Activated CD8-positive, alpha-beta T cell treated with anti-CD3 and anti-CD28 coated beads, Interleukin-2, amount 10 ng/mL, durations not matched to agents 7 days and 5 days (primary cell): ENCODE results near the gene ANKRD16. TPM values are rescaled to one million over a fixed set of nuclear protein-coding genes. Genes with fewer than 3 reads are reported as not detected.
"Not testable (repeated sequence)": the region's sequence is repeated elsewhere in the genome, so short reads cannot be mapped to it uniquely, and the experiment has no call there.

Experiments
- ATAC-seq: fragments of 150-1000 bp; cut with Tn5 transposase; one replicate; pipeline ENCODE4 v1.10.0; 2021; ENCODE audit warnings: moderate library complexity
- CTCF ChIA-PET: fragments of 350-600 bp; sonication (Branson Sonifier 250); formaldehyde crosslinking; loops from one replicate; lab custom pipeline; 2021; ENCODE audit warnings: antibody characterized with exemption; lab: Charles Lee
- POLR2A ChIA-PET: fragments of 350-600 bp; sonication (Branson Sonifier 250); formaldehyde crosslinking; loops from one replicate; lab custom pipeline; 2021; ENCODE audit warnings: antibody characterized with exemption; lab: Charles Lee
- DNase-seq: peaks from one replicate; pipeline ENCODE4 v3.0.0-alpha.2; 2020
- H3K27ac Mint-ChIP-seq: one replicate; pipeline ENCODE4 v1.8.0; 2021; ENCODE audit warnings: mild to moderate bottlenecking, mixed read lengths
- H3K27me3 Mint-ChIP-seq: one replicate; pipeline ENCODE4 v1.8.0; 2021; ENCODE audit warnings: low read depth, mixed read lengths
- H3K36me3 Mint-ChIP-seq: one replicate; pipeline ENCODE4 v1.8.0; 2021; ENCODE audit warnings: low read depth, mixed read lengths
- H3K4me1 Mint-ChIP-seq: one replicate; pipeline ENCODE4 v1.8.0; 2021; ENCODE audit warnings: low read depth, mixed read lengths
- H3K4me3 Mint-ChIP-seq: one replicate; pipeline ENCODE4 v1.8.0; 2021; ENCODE audit warnings: mild to moderate bottlenecking, mixed read lengths
- H3K9me3 Mint-ChIP-seq: one replicate; pipeline ENCODE4 v1.8.0; 2022; ENCODE audit warnings: mixed read lengths; ENCODE audit not compliant: insufficient read depth
- total RNA-seq, 2 experiments: library from RNA; stranded (reverse); gene quantifications; one replicate each; pipeline ENCODE4 v1.2.3, GENCODE V29; 2021

Gene ANKRD16
- total RNA-seq, 2 experiments from 2014 or later = 5.2 to 5.7 TPM

DNA sequence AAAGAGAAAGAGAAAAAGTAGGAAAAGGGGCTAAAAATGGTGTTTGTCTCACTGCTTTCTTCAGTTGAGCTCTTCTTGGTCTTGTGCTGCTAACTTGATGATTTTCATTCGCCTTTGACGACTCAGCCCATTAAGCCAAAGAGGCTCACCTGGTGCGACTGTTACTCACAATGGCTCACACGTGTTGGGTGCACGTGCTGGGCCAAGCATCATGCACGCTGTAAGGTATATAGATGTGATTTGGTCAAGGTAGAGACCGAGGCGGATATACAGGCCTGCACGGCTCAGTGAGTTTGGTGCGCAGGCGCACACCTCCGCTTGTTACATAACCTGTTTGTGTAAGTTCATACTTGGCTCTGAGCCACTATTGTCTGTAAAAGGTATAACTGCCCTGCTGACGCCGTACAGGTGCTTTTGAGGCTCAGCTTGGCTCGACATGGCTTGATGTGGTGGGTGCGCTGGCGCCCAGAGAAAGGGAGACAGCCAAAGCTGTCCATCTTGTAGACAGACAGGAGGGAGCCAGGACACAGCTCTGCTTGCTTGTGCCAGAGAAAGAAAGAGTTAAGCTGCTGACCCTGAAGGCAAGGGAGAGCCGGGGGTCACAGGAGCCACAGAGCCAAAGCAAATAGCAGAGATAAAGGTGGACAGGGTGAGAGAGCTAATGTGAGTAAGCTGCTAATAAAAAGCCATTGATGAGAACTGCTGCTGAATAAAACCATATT is 33.6 kb downstream of the ANKRD16 start:
- ATAC-seq (no peak), DNase-seq (no peak)
- Mint-ChIP-seq H3K36me3 (no peaks in the 10 kb centered on the region), H3K9me3 (no peaks in the 10 kb centered on the region), H3K27me3 (peaks cover 1% of the 10 kb centered on the region), H3K4me3 (no peak overlapping the region), H3K4me1 (no peaks in the 10 kb centered on the region), H3K27ac (no peak overlapping the region)
- CTCF ChIA-PET = no interaction called here
- POLR2A ChIA-PET = interaction anchor here (0.7 kb wide), 1 partner anchor 7 kb away, joined by 3 read pairs; no protein-coding TSS in a partner anchor

DNA sequence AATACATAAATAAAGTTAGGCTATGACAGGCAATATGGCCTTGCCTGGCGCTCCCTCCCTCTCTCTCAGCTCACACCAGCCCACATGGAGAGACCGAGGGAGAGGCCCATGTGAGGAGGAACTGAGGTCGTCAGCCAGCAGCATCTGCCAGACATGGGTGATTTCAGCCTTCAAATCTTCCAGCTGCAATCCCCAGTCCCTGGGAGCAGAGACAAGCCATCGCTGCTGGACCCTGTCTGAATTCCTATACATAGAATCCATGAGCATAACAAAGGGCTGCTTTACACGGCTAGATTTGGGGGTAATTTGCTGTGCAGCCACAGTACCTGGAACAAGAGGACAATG is 35.6 kb downstream of the ANKRD16 start:
- no peak for ATAC-seq
- H3K27ac Mint-ChIP-seq = no peak overlapping the region
- no peaks in the 10 kb centered on the region for H3K4me1 Mint-ChIP-seq
- POLR2A ChIA-PET = no interaction called here
- no peak for DNase-seq
- no peaks in the 10 kb centered on the region for H3K9me3 Mint-ChIP-seq
- no peaks in the 10 kb centered on the region for H3K36me3 Mint-ChIP-seq
- H3K27me3 Mint-ChIP-seq = peaks cover 1% of the 10 kb centered on the region
- CTCF ChIA-PET = no interaction called here
- no peak overlapping the region for H3K4me3 Mint-ChIP-seq

DNA sequence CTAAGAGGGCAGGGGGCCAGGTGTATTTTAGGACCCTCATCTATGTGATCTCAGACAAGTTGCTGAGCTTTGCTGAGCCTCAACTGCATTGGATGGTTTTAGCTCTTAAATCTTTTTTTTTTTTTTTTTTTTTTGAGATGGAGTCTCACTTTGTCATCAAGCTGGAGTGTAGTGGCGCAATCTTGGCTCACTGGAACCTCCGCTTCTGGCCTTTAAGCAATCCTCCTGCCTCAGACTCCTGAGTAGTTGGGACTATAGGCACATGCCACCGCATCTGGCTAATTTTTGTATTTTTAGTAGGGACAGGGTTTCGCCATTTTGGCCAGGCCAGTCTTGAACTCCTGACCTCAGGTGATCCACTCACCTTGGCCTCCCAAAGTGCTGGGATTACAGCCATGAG is 43.0 kb downstream of the ANKRD16 start:
- H3K27me3 Mint-ChIP-seq, H3K4me1 Mint-ChIP-seq, CTCF ChIA-PET, H3K4me3 Mint-ChIP-seq, H3K9me3 Mint-ChIP-seq, ATAC-seq, DNase-seq, H3K36me3 Mint-ChIP-seq, H3K27ac Mint-ChIP-seq, POLR2A ChIA-PET: not testable (repeated sequence)

DNA sequence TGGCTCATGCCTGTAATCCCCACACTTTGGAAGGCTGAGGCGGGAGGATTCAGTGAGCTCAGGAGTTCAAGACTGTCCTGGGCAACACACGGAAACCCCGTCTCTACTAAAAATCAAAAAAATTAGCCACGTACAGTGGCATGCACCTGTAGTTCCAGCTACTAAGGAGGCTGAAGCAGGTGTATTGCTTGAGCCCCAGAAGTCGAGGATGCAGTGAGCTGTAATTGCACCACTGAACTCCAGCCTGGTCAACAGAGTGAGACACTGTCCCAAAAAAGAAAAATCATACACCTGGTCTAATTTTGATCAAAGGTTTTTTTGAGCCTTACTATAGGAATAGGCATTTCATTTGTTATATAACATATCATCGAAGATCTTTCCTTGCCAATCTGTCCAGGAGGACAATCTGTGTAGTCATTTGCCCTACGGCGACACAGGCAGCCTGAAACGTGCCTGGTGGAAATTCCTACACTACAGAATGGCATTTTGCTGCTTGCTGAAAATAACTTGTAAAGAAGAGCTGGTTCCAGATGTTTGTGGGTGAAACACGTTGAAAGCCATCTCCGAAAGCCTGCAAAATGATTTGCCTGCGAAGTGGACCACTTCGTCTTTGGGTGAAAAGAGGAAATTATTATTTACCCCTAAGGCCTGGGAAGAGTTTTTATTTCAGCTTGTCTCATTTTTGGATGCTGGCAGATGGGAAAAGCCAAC is 45.2 kb downstream of the ANKRD16 start:
- no peak for DNase-seq
- Mint-ChIP-seq H3K4me1 (peaks cover 8% of the 10 kb centered on the region), H3K9me3 (no peaks in the 10 kb centered on the region), H3K36me3 (no peaks in the 10 kb centered on the region), H3K4me3 (no peak overlapping the region), H3K27me3 (peaks cover 5% of the 10 kb centered on the region), H3K27ac (no peak overlapping the region)
- ATAC-seq = no peak
- POLR2A ChIA-PET = interaction anchor here (0.6 to 0.9 kb wide), 2 partner anchors 31 to 1597 kb away, joined by 3 read pairs; partner anchors contain the start of gene GDI2
- CTCF ChIA-PET = interaction anchor here (0.8 to 1.1 kb wide), 3 partner anchors 16 to 557 kb away, joined by 3 to 4 read pairs (median 3); no protein-coding TSS in a partner anchor

DNA sequence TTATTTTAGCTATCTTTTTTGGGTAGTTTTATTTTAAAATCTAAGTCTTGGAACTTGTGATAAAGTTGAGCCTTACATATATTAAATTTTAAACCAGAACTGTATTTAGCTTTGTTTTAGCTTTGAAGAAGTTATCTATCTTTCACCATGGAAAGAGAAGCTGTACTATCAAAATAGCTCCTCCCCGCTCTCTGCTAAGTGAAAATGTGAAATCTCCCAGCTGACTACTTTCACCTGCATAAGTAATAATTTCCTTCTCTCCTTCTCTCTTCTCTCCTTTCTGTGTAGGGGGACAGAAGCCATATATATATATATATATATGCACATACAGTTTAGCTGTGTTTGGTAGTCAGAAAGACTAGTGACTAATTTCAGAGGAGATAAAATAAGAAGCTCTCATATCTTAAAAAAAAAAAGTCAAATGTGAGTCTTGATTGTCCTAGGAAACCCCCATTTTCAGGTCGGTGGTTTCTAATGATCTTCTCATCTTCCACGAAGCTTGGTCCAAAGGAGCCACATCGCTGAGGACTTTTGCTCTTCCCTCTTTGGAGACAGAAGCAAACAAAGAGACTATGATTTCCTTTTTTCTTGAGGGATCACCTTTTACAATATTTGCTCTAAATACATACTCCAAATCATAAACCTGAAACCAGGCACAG is 45.9 kb downstream of the ANKRD16 start:
- ChIA-PET POLR2A (interaction anchor here (0.6 to 1.0 kb wide), 2 partner anchors 30 to 1596 kb away, joined by 3 to 4 read pairs; partner anchors contain the start of gene GDI2), CTCF (interaction anchor here (0.8 to 1.1 kb wide), 4 partner anchors 16 to 558 kb away, joined by 3 to 4 read pairs (median 3); no protein-coding TSS in a partner anchor)
- no peak overlapping the region for H3K27ac Mint-ChIP-seq
- H3K27me3 Mint-ChIP-seq = peaks cover 5% of the 10 kb centered on the region
- ATAC-seq (no peak), DNase-seq (no peak)
- H3K4me1 Mint-ChIP-seq = peaks cover 8% of the 10 kb centered on the region
- no peaks in the 10 kb centered on the region for H3K36me3 Mint-ChIP-seq
- no peaks in the 10 kb centered on the region for H3K9me3 Mint-ChIP-seq
- H3K4me3 Mint-ChIP-seq = no peak overlapping the region

DNA sequence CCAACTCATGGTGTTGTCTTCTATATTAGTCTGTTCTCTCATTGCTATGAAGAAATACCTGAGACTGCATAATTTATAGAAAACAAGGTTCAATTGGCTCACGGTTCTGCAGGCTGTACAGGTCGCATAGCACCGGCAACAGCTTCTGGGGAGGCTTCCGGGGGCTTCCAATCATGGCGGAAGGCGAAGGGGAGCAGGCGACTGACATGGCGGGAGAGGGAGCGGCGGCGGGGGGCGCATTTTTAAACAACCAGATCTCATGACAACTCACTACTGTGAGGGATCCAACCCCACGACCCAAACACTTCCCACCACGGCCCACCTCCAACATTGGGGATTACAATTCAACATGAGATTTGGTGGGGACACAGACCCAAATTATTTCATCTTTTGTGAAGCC is 47.7 kb downstream of the ANKRD16 start:
- H3K36me3 Mint-ChIP-seq = no peaks in the 10 kb centered on the region
- ChIA-PET POLR2A (no interaction called here), CTCF (no interaction called here)
- H3K27me3 Mint-ChIP-seq = peaks cover 5% of the 10 kb centered on the region
- ATAC-seq (no peak), DNase-seq (no peak)
- no peak overlapping the region for H3K27ac Mint-ChIP-seq
- peaks cover 8% of the 10 kb centered on the region for H3K4me1 Mint-ChIP-seq
- no peak overlapping the region for H3K4me3 Mint-ChIP-seq
- H3K9me3 Mint-ChIP-seq = no peaks in the 10 kb centered on the region

DNA sequence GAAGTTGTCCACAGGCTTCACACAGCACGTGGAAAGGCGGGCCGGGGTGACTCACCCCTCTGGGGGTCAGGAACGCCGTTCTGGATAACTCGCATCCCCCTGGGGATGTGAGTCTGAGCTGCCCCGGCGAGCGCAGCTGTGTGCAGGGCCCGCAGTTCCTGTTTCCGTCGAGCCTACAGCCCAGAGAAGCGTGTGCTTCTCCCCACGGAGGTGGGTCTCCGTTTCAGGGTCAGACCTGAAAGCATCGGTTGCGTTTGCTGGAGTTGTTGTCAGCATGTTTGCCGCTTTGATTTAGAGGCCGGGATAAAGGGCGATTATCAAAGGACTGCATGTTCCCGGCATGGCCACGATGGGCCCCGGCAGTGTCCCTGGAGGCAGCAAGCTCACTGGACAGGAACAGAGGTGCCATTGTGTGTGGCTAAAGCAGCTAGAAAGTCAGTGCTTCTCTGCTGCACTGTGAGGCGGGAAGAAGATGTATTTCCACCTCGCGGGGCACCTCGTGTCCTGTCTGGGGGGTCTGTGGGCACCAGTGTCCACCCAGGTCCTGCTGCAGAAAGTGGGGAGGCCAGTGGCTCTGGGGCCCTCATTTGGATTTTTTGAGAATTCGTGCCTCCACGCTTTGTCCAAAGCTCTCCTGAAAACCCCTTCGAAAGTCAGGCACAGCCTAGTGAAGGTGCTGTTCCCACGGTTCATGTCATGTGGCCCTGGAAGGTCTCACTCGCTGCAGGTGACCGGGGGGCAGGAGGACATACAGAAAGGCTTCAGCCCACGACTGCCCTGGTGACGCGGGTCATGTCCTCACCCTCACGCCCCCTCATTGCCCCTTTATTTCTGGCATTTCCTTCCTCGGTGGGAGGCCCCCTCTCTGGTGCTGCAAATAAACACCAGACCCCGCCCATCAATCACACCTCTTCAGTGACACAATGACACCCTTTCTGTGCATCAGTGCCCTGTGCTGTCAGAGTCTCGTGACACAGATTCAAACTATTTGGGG is 49.1 kb downstream of the ANKRD16 start:
- no peak for ATAC-seq
- no peaks in the 10 kb centered on the region for H3K36me3 Mint-ChIP-seq
- no peaks in the 10 kb centered on the region for H3K9me3 Mint-ChIP-seq
- ChIA-PET POLR2A (no interaction called here), CTCF (no interaction called here)
- DNase-seq = no peak
- no peak overlapping the region for H3K4me3 Mint-ChIP-seq
- no peak overlapping the region for H3K27ac Mint-ChIP-seq
- H3K4me1 Mint-ChIP-seq = no peaks in the 10 kb centered on the region
- peaks cover 5% of the 10 kb centered on the region for H3K27me3 Mint-ChIP-seq

DNA sequence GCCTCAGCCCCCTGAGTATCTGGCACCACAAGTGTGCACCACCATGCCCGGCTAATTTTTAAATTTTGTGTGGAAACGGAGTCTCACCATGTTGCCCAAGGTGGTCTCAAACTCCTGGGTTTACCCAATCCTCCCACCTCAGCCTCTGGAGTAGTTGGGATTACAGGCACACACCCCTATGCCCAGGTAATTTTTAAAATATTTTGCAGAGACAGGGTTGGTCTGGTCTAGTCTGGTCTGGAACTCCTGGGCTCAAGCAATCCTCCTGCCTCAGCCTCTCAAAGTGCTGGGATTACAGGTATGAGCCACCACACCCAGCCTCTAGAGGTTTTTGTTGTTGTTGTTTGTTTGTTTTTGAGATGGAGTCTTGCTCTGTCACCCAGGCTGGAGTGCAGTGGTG is 53.5 kb downstream of the ANKRD16 start:
- CTCF ChIA-PET, ATAC-seq, POLR2A ChIA-PET, H3K4me3 Mint-ChIP-seq, H3K27me3 Mint-ChIP-seq, H3K4me1 Mint-ChIP-seq, H3K36me3 Mint-ChIP-seq, H3K9me3 Mint-ChIP-seq, DNase-seq, H3K27ac Mint-ChIP-seq: not testable (repeated sequence)

DNA sequence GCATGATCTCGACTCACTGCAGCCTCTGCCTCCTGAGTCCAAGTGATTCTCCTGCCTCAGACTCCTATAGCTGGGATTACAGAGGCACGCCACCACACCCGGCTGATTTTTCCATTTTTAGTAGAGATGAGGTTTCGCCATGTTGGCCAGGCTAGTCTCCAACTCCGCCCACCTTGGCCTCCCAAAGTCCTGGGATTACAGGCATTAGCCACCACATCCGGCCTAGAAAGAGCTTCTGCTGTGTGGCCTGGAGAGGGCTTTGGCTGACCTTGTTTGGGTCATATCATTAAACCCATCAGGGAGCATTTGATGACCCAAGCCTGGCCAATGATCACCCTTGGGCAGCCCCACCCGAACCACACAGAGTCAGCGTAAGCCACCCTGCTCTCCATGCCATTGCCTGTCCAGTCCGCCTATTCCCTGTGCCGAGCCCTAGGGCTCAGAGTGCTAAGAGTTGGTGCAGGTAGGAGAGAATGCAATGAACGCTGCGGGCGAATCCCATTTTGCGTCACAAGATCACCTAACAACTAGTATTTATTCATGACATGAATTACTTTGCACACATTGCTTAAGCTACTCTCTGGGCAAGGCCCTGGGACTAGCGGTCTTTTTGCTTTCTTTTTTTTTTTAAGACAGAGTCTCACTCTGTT is 54.1 kb downstream of the ANKRD16 start:
- DNase-seq = no peak
- POLR2A ChIA-PET = no interaction called here
- H3K4me1 Mint-ChIP-seq = no peaks in the 10 kb centered on the region
- H3K27me3 Mint-ChIP-seq = peaks cover 2% of the 10 kb centered on the region
- H3K9me3 Mint-ChIP-seq = no peaks in the 10 kb centered on the region
- CTCF ChIA-PET = no interaction called here
- no peak overlapping the region for H3K4me3 Mint-ChIP-seq
- ATAC-seq = no peak
- H3K36me3 Mint-ChIP-seq = no peaks in the 10 kb centered on the region
- H3K27ac Mint-ChIP-seq = no peak overlapping the region

DNA sequence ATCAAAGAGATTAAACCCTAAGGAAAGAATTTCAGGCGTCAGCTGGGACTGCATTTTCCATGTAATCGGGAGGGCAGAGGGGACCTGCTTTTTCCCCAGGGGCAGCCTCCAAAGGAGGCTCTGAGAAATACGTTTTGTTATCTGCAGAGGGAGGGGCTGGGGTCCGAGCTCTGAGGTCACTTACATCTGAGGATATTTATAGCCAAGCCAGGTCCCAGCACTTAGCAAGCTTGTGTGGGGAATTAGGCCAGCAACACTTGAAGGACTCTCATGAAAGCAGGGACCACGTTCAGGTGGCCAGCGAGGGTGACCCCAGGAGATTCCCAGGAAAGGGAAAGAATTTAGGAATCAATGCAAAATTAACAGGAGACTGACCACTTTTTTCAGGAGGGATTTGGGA is 55.9 kb downstream of the ANKRD16 start:
- H3K4me1 Mint-ChIP-seq = no peaks in the 10 kb centered on the region
- no peak overlapping the region for H3K27ac Mint-ChIP-seq
- no peaks in the 10 kb centered on the region for H3K36me3 Mint-ChIP-seq
- H3K4me3 Mint-ChIP-seq = no peak overlapping the region
- CTCF ChIA-PET = no interaction called here
- no peak for ATAC-seq
- POLR2A ChIA-PET = no interaction called here
- H3K9me3 Mint-ChIP-seq = no peaks in the 10 kb centered on the region
- no peaks in the 10 kb centered on the region for H3K27me3 Mint-ChIP-seq
- DNase-seq = no peak

DNA sequence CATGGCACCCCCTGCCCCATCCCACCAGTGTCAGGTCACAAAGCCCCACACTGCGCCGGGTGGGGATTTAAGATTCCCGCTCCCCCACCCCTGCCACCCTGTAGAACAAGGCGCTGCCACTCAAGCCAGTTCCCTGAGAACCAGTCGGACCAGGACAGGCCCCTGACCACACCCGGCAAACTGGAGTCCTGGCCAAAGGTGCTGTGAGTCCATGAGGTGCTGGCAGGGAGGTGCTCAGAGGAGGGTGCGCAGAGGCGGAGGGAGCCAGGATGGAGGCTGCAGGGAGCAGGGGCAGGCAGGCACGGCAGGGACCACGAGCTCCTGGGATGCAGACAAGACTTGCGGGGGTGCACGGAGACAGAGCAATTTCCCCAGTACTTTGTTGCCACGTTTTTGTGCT is 56.7 kb downstream of the ANKRD16 start:
- Mint-ChIP-seq H3K27me3 (no peaks in the 10 kb centered on the region), H3K9me3 (no peaks in the 10 kb centered on the region), H3K4me1 (no peaks in the 10 kb centered on the region), H3K27ac (no peak overlapping the region), H3K36me3 (no peaks in the 10 kb centered on the region), H3K4me3 (no peak overlapping the region)
- ChIA-PET CTCF (no interaction called here), POLR2A (no interaction called here)
- ATAC-seq = no peak
- DNase-seq = no peak
